Prostate gland (tissue), 2 donors: ENCODE measurements around the gene MED12L.

Experiments
- POLR2A ChIP-seq: fragments of 450-650 bp; IDR thresholded peaks from one replicate; pipeline ENCODE4 v1.6.1; 2016; ENCODE audit warnings: antibody characterized with exemption, mild to moderate bottlenecking
- TF ChIP-seq, protein P1 (sequence below), 4 experiments: fragments of 200-600 bp in 2 of 4; fragments of 450-650 bp in 2 of 4; sonication (generic) in 2 of 4; IDR thresholded peaks; 1 replicate in 3 of 4; 2 replicates in 1 of 4; pipeline ENCODE4 v1.5.1; 2016 to 2019; ENCODE audit warnings: antibody characterized with exemption in 4 of 4, mild to moderate bottlenecking in 2 of 4, moderate library complexity in 2 of 4

DNA sequence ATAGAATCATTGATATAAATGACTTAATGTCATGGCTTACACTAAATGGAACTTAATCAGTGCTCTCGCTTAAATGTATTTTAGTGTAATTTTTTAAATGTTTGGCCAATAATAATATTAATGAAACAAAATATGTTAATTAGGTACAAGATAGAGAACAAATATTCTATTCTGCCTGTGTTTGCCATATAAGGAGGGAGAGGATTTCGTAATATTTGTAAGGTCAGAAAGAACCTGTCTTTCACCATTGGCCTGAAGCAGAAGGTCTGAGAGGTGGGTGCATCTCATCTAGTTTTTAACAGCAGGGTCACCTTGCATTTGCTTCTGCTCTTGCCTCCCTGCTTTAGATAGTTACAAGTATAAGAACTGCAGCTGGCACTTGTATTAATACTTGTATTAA is 228.7 kb downstream of the MED12L start:
- no peak for TF ChIP-seq POLR2A
- TF ChIP-seq, protein P1, sequence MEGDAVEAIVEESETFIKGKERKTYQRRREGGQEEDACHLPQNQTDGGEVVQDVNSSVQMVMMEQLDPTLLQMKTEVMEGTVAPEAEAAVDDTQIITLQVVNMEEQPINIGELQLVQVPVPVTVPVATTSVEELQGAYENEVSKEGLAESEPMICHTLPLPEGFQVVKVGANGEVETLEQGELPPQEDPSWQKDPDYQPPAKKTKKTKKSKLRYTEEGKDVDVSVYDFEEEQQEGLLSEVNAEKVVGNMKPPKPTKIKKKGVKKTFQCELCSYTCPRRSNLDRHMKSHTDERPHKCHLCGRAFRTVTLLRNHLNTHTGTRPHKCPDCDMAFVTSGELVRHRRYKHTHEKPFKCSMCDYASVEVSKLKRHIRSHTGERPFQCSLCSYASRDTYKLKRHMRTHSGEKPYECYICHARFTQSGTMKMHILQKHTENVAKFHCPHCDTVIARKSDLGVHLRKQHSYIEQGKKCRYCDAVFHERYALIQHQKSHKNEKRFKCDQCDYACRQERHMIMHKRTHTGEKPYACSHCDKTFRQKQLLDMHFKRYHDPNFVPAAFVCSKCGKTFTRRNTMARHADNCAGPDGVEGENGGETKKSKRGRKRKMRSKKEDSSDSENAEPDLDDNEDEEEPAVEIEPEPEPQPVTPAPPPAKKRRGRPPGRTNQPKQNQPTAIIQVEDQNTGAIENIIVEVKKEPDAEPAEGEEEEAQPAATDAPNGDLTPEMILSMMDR (IDR thresholded peaks at IDR 0.05), result no peak
